ENCODE measurements around the gene CREB5. TPM values are rescaled to one million over a fixed set of nuclear protein-coding genes. Genes with fewer than 3 reads are reported as not detected.

The CREB5 gene
- total and polyA plus RNA-seq, 2 of the 8 experiments (the other 6 are each of a cell fraction or from before 2014, with no cell fraction given), result 2.4 to 2.7 TPM

GRCh38 chr7:28815928-28816373 lies 403.6 kb downstream of the CREB5 start:
- Histone ChIP-seq H3K23me2 (ENCODE audit: low read depth, low read length) (no peaks in the 10 kb centered on the region), H3K56ac (replicated peaks; ENCODE audit: insufficient read length, low read depth, low read length) (no peak overlapping the region), H2BK12ac (ENCODE audit: low read depth, low read length) (no peak overlapping the region), H3K14ac (ENCODE audit: insufficient read length) (no peak overlapping the region), H4K20me1 (replicated peaks in 1 of 2; ENCODE audit: control insufficient read depth in 1 of 2, insufficient read depth in 2 of 2, low read length in 2 of 2) (no peaks in the 10 kb centered on the region), H3K79me1 (ENCODE audit: low read depth, low read length) (no peaks in the 10 kb centered on the region), H3K9ac (replicated peaks in 1 of 4; ENCODE audit: extremely low read depth in 1 of 4, low read depth in 3 of 4, low read length in 3 of 4) (no peak overlapping the region), H3K4ac (replicated peaks; ENCODE audit: insufficient read length, low read depth, low read length) (no peak overlapping the region), H2AK5ac (ENCODE audit: low read depth, low read length) (no peak overlapping the region), H3K9me3 (ENCODE audit: insufficient read depth in 2 of 2, low read depth in 1 of 2, low read length in 1 of 2) (no peaks in the 10 kb centered on the region), H3K36me3 (ENCODE audit: control insufficient read depth in 2 of 4, insufficient read depth in 4 of 4, low read length in 3 of 4) (no peaks in the 10 kb centered on the region), H3K79me2 (ENCODE audit: control insufficient read depth in 1 of 2, insufficient read depth in 2 of 2, low read length in 2 of 2) (no peaks in the 10 kb centered on the region), H3K4me1 (replicated peaks in 1 of 4; ENCODE audit: control insufficient read depth in 3 of 4, insufficient read depth in 4 of 4, low read length in 3 of 4) (no peaks in the 10 kb centered on the region), H3K4me3 (ENCODE audit: extremely low read depth in 1 of 4, insufficient read depth in 2 of 4, low read depth in 3 of 4, low read length in 4 of 4) (no peak overlapping the region), H4K91ac (replicated peaks; ENCODE audit: insufficient read length, low read length) (no peak overlapping the region), H3K23ac (ENCODE audit: insufficient read length) (no peak overlapping the region), H2BK15ac (ENCODE audit: low read length) (no peak overlapping the region), H4K8ac (ENCODE audit: extremely low read depth, insufficient read depth, low read length) (no peak overlapping the region), H2AFZ (ENCODE audit: low read length) (no peak overlapping the region), H4K5ac (ENCODE audit: insufficient read length, low read depth, low read length) (no peak overlapping the region), H3K4me2 (ENCODE audit: insufficient read depth in 1 of 2, low read depth in 2 of 2, low read length in 2 of 2) (no peak overlapping the region), H3K27me3 (replicated peaks in 1 of 4; ENCODE audit: control insufficient read depth in 3 of 4, extremely low read depth in 1 of 4, insufficient read depth in 3 of 4, low read length in 3 of 4) (no peaks in the 10 kb centered on the region), H3K18ac (ENCODE audit: extremely low read depth, low read length) (no peak overlapping the region), H2BK5ac (ENCODE audit: low read depth, low read length) (no peak overlapping the region), H3K27ac (ENCODE audit: low read depth, low read length) (no peak overlapping the region), H2BK20ac (ENCODE audit: low read length) (no peak overlapping the region), H2BK120ac (replicated peaks; ENCODE audit: low read depth, low read length) (no peak overlapping the region)
- TF ChIP-seq RNF2 (IDR thresholded peaks at IDR 0.05; ENCODE audit: borderline replicate concordance, low read depth, low read length, missing control alignments, poor library complexity, severe bottlenecking), result no peak
- no peak for TF ChIP-seq CTBP2 (IDR thresholded peaks at IDR 0.05; ENCODE audit: borderline replicate concordance, insufficient read depth, insufficient read length, low read length)
- FAIRE-seq (no peak), DNase-seq (ENCODE audit: low read depth in 1 of 2, low spot score in 2 of 2) (no peak)
- POLR2A ChIA-PET (ENCODE audit: partially characterized antibody), result no interaction called here
- CTCF ChIA-PET (ENCODE audit: partially characterized antibody), result interaction anchor here (0.6 kb wide), 1 partner anchor 235 kb away, joined by 3 read pairs; no protein-coding TSS in a partner anchor
- WGBS, 2 experiments (ENCODE audit: extremely low coverage in 1 of 2, insufficient coverage in 1 of 2, insufficient read length in 1 of 2, insufficient replicate concordance in 2 of 2, low coverage in 1 of 2, low lambda C conversion rate in 2 of 2, missing lambda C conversion rate in 1 of 2), result 77% methylated on average over 2 of the region's 2 CpGs; no CpG with 5 or more reads in 1 of the 2 experiments
